ENCODE measurements around the gene UBE2O. TPM values are rescaled to one million over a fixed set of nuclear protein-coding genes. Genes with fewer than 3 reads are reported as not detected.

UBE2O gene
- total RNA-seq, 1 donor from 2014 or later = 19.0 TPM

GRCh38 chr17:76395980-76396379 is 57.0 kb downstream of the UBE2O start:
- DNase-seq (ENCODE audit: low read depth, low spot score) = no peak

- no peak for DNase-seq (ENCODE audit: low read depth, low spot score)
Observed at GRCh38 chr17:76394166-76394565, 58.8 kb downstream of the UBE2O start.

GRCh38 chr17:76391200-76391715 is 61.7 kb downstream of the UBE2O start:
- DNase-seq (ENCODE audit: low read depth, low spot score) = no peak

- DNase-seq (ENCODE audit: low read depth, low spot score) = no peak
Observed at GRCh38 chr17:76390003-76390421, 62.9 kb downstream of the UBE2O start.

GRCh38 chr17:76388966-76389888 is 63.7 kb downstream of the UBE2O start:
- DNase-seq (ENCODE audit: low read depth, low spot score) = no peak

GRCh38 chr17:76386966-76387765 is 65.8 kb downstream of the UBE2O start:
- no peak for DNase-seq (ENCODE audit: low read depth, low spot score)

GRCh38 chr17:76385892-76386786 is 66.8 kb downstream of the UBE2O start:
- DNase-seq (ENCODE audit: low read depth, low spot score) = no peak

GRCh38 chr17:76384987-76385891 is 67.7 kb downstream of the UBE2O start:
- no peak for DNase-seq (ENCODE audit: low read depth, low spot score)

GRCh38 chr17:76384222-76384986 is 68.5 kb downstream of the UBE2O start, which contains the start of gene SPHK1:
Gene SPHK1, plus strand, starts transcription at chr17:76384609. Its CDS starts 1,036 bp downstream, at chr17:76385645.
- DNase-seq (ENCODE audit: low read depth, low spot score) = no peak

GRCh38 chr17:76383546-76384221 is 69.3 kb downstream of the UBE2O start:
- DNase-seq (ENCODE audit: low read depth, low spot score) = no peak

- DNase-seq (ENCODE audit: low read depth, low spot score) = no peak
Observed at GRCh38 chr17:76382803-76383545, 70.0 kb downstream of the UBE2O start.

GRCh38 chr17:76382351-76382802 is 70.6 kb downstream of the UBE2O start:
- DNase-seq (ENCODE audit: low read depth, low spot score) = no peak

GRCh38 chr17:76381633-76382350 is 71.2 kb downstream of the UBE2O start:
- DNase-seq (ENCODE audit: low read depth, low spot score) = no peak

- DNase-seq (ENCODE audit: low read depth, low spot score) = no peak
Observed at GRCh38 chr17:76379646-76380376, 73.1 kb downstream of the UBE2O start.

- DNase-seq (ENCODE audit: low read depth, low spot score) = no peak
Observed at GRCh38 chr17:76379275-76379641, 73.7 kb downstream of the UBE2O start.

GRCh38 chr17:76378548-76379274 is 74.2 kb downstream of the UBE2O start:
- no peak for DNase-seq (ENCODE audit: low read depth, low spot score)

Data from pulmonary artery endothelial cell (primary cell).